Measurements from ENCODE around the gene KYAT1. TPM values are rescaled to one million over a fixed set of nuclear protein-coding genes. Genes with fewer than 3 reads are reported as not detected.

Gene KYAT1
- polyA plus RNA-seq, 1 donor (not counting 4 experiments of a cell fraction or from before 2014, with no cell fraction given) = 10.9 TPM

- H3K36me3 ChIP-seq (ENCODE audit: control insufficient read depth in 2 of 2, extremely low read depth in 1 of 2, insufficient read depth in 2 of 2, low read length in 2 of 2) = peaks cover 0 to 1% of the 10 kb centered on the region in 2 experiments
- H3K27me3 ChIP-seq (ENCODE audit: control insufficient read depth, extremely low read depth, insufficient read depth, low read length) = no peaks in the 10 kb centered on the region
- no peak for DNase-seq (ENCODE audit: low read depth, low spot score)
- H2AFZ ChIP-seq (ENCODE audit: control insufficient read depth, low read length) = no peak overlapping the region
- no peak overlapping the region for H3K4me2 ChIP-seq (ENCODE audit: control insufficient read depth, extremely low read depth, insufficient read depth, low read depth, low read length)
- H4K20me1 ChIP-seq (ENCODE audit: control insufficient read depth, extremely low read depth, insufficient read depth, low read length) = no peaks in the 10 kb centered on the region
- dilution Hi-C loops (cut with MboI; ENCODE audit: extremely low pct_ligation_motif_present, low sequenced_read_pairs) = no loop called here
- FAIRE-seq = no peak
- H3K4me3 ChIP-seq (ENCODE audit: control insufficient read depth in 2 of 3, extremely low read depth in 1 of 3, insufficient read depth in 2 of 3, low read depth in 1 of 3, low read length in 3 of 3) = no peak overlapping the region
- H3K79me2 ChIP-seq (ENCODE audit: control insufficient read depth, insufficient read depth, low read length) = peaks cover 10% of the 10 kb centered on the region
- no peak overlapping the region for H3K9ac ChIP-seq (ENCODE audit: control insufficient read depth, extremely low read depth, insufficient read depth, low read length)
- H3K4me1 ChIP-seq (ENCODE audit: control insufficient read depth, extremely low read depth, insufficient read depth, low read length) = peaks cover 10% of the 10 kb centered on the region
- no peaks in the 10 kb centered on the region for H3K9me3 ChIP-seq (ENCODE audit: control insufficient read depth, low read depth, low read length)
- no peak overlapping the region for H3K27ac ChIP-seq (ENCODE audit: control insufficient read depth, insufficient read depth, low read length)
- H3K9me1 ChIP-seq (ENCODE audit: control insufficient read depth, extremely low read depth, insufficient read depth, low read length) = no peaks in the 10 kb centered on the region
- TF ChIP-seq CTCF (optimal IDR thresholded peaks at IDR 0.05 in 1 of 3, IDR thresholded peaks at IDR 0.05 in 1 of 3, conservative IDR thresholded peaks at IDR 0.05 in 1 of 3; ENCODE audit: extremely low read depth in 1 of 3, insufficient read depth in 2 of 3, low read length in 3 of 3) (no peak), EZH2 (IDR thresholded peaks at IDR 0.05; ENCODE audit: low read length) (no peak)
Measured at GRCh38 chr9:128785427-128785826, 96.3 kb downstream of the KYAT1 start.

Other genes with a start within 250 kb of the KYAT1 start
- 11.5 to 19.3 TPM (median 14.0 TPM) in 3 replicates for gene DYNC2I2, start 225.1 kb downstream of the KYAT1 start, polyA plus RNA-seq
- 126 to 267 TPM (median 198 TPM) in 3 replicates for gene SET, start 192.7 kb downstream of the KYAT1 start, polyA plus RNA-seq
- 1.2 to 3.0 TPM (median 1.3 TPM) in 3 replicates for gene PKN3, start 179.4 kb downstream of the KYAT1 start, polyA plus RNA-seq
- 24.1 to 46.3 TPM (median 36.3 TPM) in 3 replicates for gene ZDHHC12, start 157.8 kb downstream of the KYAT1 start, polyA plus RNA-seq
- 14.9 to 25.4 TPM (median 19.6 TPM) in 3 replicates for gene ZER1, start 110.0 kb downstream of the KYAT1 start, polyA plus RNA-seq
- gene TBC1D13, start 94.7 kb downstream of the KYAT1 start, polyA plus RNA-seq = 12.8 to 25.1 TPM (median 14.1 TPM) in 3 replicates
- 10.1 to 18.5 TPM (median 10.2 TPM) in 3 replicates for gene ENDOG, start 63.5 kb downstream of the KYAT1 start, polyA plus RNA-seq
- gene SPOUT1, start 52.2 kb downstream of the KYAT1 start, polyA plus RNA-seq = 22.0 to 27.5 TPM (median 26.5 TPM) in 3 replicates
- gene LRRC8A, start 183 bp upstream of the KYAT1 start, polyA plus RNA-seq = 88.3 to 127 TPM (median 109 TPM) in 3 replicates
- gene PHYHD1, start 39.0 kb upstream of the KYAT1 start, polyA plus RNA-seq = 4.6 to 5.2 TPM (median 4.7 TPM) in 3 replicates
- gene DOLK, start 65.7 kb upstream of the KYAT1 start, polyA plus RNA-seq = 21.8 to 33.5 TPM (median 27.1 TPM) in 3 replicates
- gene NUP188, start 65.7 kb upstream of the KYAT1 start, polyA plus RNA-seq = 25.6 to 56.3 TPM (median 31.1 TPM) in 3 replicates
- gene SH3GLB2, start 146.4 kb upstream of the KYAT1 start, polyA plus RNA-seq = 37.1 to 75.7 TPM (median 41.2 TPM) in 3 replicates
- 8.5 to 15.0 TPM (median 9.5 TPM) in 3 replicates for gene MIGA2, start 154.7 kb upstream of the KYAT1 start, polyA plus RNA-seq
- gene DOLPP1, start 199.2 kb upstream of the KYAT1 start, polyA plus RNA-seq = 14.2 to 17.7 TPM (median 16.7 TPM) in 3 replicates
- 6.5 to 12.5 TPM (median 8.2 TPM) in 3 replicates for gene CRAT, start 228.8 kb upstream of the KYAT1 start, polyA plus RNA-seq
- gene PTPA, start 229.5 kb upstream of the KYAT1 start, polyA plus RNA-seq = 86.8 to 127 TPM (median 98.0 TPM) in 3 replicates

Data from keratinocyte (primary cell).